Stimulated activated CD8-positive, alpha-beta memory T cell treated with anti-CD3 and anti-CD28 coated beads, Interleukin-4, amount 100 ng/mL, for 4 hours (primary cell): Measurements from ENCODE around the gene TIMM22.
"Not testable (repeated sequence)": the region's sequence is repeated elsewhere in the genome, so short reads cannot be mapped to it uniquely, and the experiment has no call there.

Experiments
- DNase-seq, 2 donors: peaks; one replicate each; pipeline ENCODE4 v3.0.0-alpha.2; 2020; ENCODE audit warnings: low read depth in 2 of 2, low spot score in 1 of 2

TIMM22 gene

DNA sequence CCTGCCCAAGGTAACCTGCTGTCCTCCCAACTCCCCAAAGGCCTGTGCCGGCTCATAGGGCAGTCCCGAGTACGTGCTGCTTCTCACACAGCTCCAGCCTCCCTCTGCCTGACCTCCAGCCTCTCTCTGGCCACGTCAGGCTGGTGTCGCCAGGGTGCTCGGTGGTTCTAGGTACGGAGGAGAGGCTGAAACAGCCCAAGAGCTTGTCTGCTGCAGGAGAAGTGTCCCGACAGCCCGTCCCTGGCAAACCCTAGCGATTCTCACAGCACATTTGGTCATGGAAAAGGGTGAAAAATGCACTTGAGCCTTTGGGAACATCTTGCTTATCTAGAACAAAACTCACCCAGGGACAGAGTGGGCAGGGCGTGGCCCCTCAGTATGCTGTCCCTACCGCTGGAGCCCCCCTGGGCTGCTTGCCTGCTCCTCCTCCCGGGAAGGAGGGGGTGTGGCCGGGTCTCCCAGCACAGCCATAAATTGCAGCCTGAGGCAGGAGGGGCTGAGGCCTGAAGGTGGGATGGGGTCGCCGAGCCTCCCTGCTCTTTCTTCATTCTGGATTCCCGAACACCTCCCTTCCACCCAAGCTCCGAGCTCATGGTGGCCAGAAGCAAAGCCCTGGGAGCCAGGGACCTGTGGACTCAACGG lies 40.4 kb downstream of the TIMM22 start:
- no peak for DNase-seq

GRCh38 chr17:1038459-1039122 lies 41.7 kb downstream of the TIMM22 start:
- DNase-seq: no peak

- no peak for DNase-seq
Measured at GRCh38 chr17:1039123-1039507, 42.2 kb downstream of the TIMM22 start.

GRCh38 chr17:1039511-1040215 lies 42.7 kb downstream of the TIMM22 start:
- no peak for DNase-seq

GRCh38 chr17:1040216-1040600 lies 43.3 kb downstream of the TIMM22 start:
- DNase-seq: no peak

DNA sequence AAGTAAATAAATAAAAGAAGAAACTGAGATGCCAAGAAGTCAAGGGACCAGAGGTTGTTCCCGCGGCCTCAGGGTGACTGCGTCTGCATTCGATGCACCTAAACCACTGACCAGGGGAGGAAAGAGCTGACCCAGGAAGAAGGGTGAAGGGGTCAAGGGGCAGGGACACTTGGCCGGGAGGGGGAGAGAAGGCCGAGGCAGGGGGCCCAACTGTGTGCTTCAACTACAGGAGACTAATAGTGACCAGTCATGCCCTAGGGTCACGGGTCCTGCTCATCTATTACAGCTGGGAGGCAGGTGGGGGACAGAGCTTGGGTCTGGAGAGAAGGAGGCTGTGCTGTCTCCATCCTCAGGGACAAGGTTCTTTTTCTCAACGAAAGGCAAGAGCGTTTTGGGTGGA lies 44.8 kb downstream of the TIMM22 start:
- no peak for DNase-seq

DNA sequence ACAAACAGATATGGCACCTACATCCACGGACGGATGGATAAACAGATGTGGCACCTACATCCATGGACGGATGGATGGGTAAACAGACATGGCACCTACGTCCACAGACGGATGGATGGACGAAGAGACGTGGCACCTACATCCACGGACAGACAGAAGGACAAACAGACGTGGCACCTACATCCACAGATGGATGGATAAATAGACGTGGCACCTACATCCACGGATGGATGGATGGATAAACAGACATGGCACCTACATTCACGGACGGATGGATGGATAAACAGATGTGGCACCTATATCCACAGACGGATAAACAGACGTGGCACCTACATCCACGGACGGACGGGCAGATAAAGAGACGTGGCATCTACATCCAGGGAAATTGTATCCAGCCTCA lies 45.6 kb downstream of the TIMM22 start:
- DNase-seq: no peak

- no peak for DNase-seq
Measured at GRCh38 chr17:1043601-1044251, 46.8 kb downstream of the TIMM22 start.

DNA sequence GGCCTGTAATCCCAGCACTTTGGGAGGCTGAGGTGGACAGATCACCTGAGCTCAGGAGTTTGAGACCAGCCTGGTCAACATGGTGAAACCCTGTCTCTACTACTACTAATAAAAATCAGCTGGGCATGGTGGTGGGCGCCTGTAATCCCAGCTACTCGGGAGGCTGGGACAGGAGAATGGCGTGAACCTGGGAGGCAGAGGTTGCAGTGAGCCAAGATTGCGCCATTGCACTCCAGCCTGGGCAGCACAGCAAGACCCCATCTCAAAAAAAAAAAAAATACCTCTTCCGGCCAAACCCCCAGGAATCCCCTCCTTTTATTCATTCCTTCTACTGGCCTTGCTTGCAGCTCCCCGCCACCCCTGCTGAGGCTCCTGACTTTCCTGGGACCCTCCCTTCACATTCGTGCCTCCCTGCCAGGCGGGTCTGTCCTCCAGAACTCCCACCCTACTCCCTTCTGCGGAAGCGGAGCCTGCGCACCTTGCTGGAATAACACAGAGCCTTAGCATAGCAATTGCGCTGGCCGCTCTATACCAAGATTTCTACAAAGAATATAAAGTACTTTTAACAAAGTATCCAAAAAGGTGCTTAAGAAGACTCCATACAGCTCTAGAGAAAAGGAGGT lies 47.6 kb downstream of the TIMM22 start:
- not testable (repeated sequence) for DNase-seq

DNA sequence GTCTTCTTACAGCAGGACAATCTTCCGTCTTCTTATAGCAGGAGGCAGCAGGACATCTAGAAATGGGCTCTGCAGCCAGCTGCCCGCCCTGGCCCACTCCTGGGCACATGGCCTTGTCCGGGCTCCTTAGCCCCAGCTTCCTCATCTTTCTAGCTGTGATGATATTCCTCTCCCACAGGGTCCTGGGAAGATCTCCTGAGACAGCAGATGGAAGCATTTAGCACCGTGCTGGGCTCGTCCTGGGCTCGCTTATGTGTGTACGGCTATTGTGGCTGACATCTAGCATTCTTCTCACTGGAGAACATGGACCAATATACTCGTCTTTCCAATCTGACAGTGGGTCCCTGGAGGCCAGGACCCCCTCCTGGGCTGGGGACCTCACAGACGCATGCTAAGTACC lies 48.5 kb downstream of the TIMM22 start:
- DNase-seq: no peak

DNA sequence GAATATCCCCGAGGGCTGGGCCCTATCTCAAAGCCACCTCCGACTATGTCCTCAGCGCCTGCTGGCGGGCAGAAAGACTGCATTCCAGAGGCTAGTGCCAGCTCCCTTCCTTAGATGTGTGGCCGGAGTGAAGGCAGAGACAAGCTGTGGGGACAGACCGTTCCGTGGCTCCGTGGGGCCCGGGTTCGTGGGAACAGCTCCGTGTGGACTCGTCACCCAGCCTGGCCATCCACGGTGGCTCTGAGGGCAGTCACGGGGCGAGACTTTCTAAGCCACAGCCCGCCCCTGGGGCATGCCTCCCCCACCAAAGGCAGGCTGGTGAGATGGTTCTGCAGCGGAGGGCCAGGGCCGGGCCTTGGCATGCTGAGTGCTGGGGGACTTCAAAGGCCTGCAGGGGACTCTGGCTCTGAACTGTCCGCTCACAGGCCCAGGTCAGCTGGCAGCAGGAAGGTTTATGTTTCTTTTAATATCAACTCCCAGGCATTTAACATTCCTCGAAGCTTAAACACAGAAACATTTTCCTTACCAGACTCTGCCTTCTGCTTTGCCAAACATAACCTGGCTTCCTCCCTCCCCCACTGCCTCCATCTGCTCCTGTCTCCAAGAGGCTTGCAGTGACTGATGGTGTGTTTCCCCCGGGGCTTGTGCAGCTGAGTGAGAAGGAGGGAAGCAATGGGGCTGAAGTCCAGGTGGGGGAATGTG lies 50.4 kb downstream of the TIMM22 start:
- no peak for DNase-seq

DNA sequence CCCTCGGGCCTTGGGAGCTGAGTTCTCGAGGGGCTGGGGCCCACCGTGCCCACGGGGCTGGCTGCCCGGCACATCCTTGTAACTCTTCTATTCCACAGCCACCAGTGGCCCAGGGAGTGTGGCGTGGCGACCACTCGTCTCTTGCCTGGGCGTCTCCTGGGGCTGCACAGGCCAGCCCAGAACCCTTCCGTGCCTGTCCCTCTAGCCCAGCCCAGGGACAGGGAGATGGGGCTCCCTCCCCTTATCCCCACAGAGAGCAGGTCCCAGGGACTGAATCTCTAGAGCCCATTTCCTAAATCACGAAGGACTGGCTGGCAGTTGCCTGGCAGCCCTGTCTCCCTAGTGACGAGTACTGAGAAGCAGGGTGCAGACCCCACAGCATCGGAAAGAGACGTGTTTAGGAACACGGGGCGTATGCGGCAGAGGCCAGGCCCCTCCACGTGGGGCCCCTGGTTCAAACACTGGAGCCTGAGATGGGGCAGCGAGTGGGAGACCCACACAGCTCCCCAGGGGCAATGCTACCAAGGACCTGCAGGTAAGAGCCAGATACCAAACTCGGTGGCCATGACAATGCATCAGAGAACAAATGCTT lies 51.0 kb downstream of the TIMM22 start:
- no peak for DNase-seq

DNA sequence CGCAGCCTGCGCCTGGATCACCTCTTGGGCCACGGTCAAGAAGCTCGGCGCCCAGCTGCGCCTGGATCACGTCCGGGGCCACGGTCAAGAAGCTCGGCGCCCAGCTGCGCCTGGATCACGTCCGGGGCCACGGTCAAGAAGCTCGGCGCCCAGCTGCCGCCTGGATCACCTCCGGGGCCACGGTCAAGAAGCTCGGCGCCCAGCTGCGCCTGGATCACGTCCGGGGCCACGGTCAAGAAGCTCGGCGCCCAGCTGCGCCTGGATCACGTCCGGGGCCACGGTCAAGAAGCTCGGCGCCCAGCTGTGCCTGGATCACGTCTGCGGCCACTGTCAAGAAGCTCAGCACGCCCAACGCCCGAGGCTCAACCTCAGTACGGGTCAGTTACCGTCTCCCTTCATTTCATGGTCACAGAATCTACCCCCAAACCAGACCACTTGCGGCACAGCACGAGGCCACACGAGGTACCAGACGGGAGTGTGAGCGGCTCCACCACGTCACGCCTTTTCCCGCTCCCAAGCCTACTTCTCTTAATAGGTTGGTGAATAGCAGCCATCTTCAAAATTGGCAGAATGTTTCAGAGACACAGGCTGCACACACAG lies 51.7 kb downstream of the TIMM22 start:
- not testable (repeated sequence) for DNase-seq

- DNase-seq: no peak
Measured at GRCh38 chr17:1049446-1050225, 52.7 kb downstream of the TIMM22 start.

- no peak for DNase-seq
Measured at GRCh38 chr17:1050246-1050995, 53.5 kb downstream of the TIMM22 start.

GRCh38 chr17:1050996-1051925 lies 54.3 kb downstream of the TIMM22 start:
- no peak for DNase-seq
